Measurements from ENCODE around the gene CLCN5.

Gene CLCN5

GRCh38 chrX:49958727-49959485, 36.5 kb downstream of the CLCN5 start:
- in situ Hi-C loops (cut with HindIII; ENCODE audit: low pct_ligation_motif_present, low sequenced_read_pairs): no loop called here
- Histone ChIP-seq H3K4me3 (ENCODE audit: low read depth, low read length) (no peak overlapping the region), H3K27me3 (replicated peaks) (no peaks in the 10 kb centered on the region), H3K36me3 (replicated peaks) (no peaks in the 10 kb centered on the region), H3K27ac (no peak overlapping the region)
- DNase-seq: no peak
- TF ChIP-seq CTCF (IDR thresholded peaks at IDR 0.05; ENCODE audit: low read depth, low read length, missing control alignments): no peak

GRCh38 chrX:49959602-49960001, 37.2 kb downstream of the CLCN5 start:
- in situ Hi-C loops (cut with HindIII; ENCODE audit: low pct_ligation_motif_present, low sequenced_read_pairs): no loop called here
- no peak for DNase-seq
- no peak overlapping the region for H3K4me3 ChIP-seq (ENCODE audit: low read depth, low read length)
- no peaks in the 10 kb centered on the region for H3K36me3 ChIP-seq (replicated peaks)
- H3K27me3 ChIP-seq (replicated peaks): no peaks in the 10 kb centered on the region
- H3K27ac ChIP-seq: no peak overlapping the region
- TF ChIP-seq CTCF (IDR thresholded peaks at IDR 0.05; ENCODE audit: low read depth, low read length, missing control alignments): no peak

- Histone ChIP-seq H3K36me3 (replicated peaks) (no peaks in the 10 kb centered on the region), H3K4me3 (ENCODE audit: low read depth, low read length) (no peak overlapping the region), H3K27me3 (replicated peaks) (no peaks in the 10 kb centered on the region), H3K27ac (no peak overlapping the region)
- no peak for TF ChIP-seq CTCF (IDR thresholded peaks at IDR 0.05; ENCODE audit: low read depth, low read length, missing control alignments)
- in situ Hi-C loops (cut with HindIII; ENCODE audit: low pct_ligation_motif_present, low sequenced_read_pairs): no loop called here
- no peak for DNase-seq
These were observed 37.7 kb downstream of the CLCN5 start for GRCh38 chrX:49960061-49960460.

- H3K27me3 ChIP-seq (replicated peaks): no peaks in the 10 kb centered on the region
- H3K27ac ChIP-seq: no peak overlapping the region
- no peak for TF ChIP-seq CTCF (IDR thresholded peaks at IDR 0.05; ENCODE audit: low read depth, low read length, missing control alignments)
- H3K4me3 ChIP-seq (ENCODE audit: low read depth, low read length): no peak overlapping the region
- H3K36me3 ChIP-seq (replicated peaks): no peaks in the 10 kb centered on the region
- no peak for DNase-seq
- in situ Hi-C loops (cut with HindIII; ENCODE audit: low pct_ligation_motif_present, low sequenced_read_pairs): no loop called here
These were observed 48.3 kb downstream of the CLCN5 start for GRCh38 chrX:49970674-49971073.

- in situ Hi-C loops (cut with HindIII; ENCODE audit: low pct_ligation_motif_present, low sequenced_read_pairs): no loop called here
These were observed 50.0 kb downstream of the CLCN5 start for GRCh38 chrX:49972328-49972860.

More at GRCh38 chrX:49972328-49972860, 50.0 kb downstream of the CLCN5 start:
- no peak for TF ChIP-seq CTCF (IDR thresholded peaks at IDR 0.05; ENCODE audit: low read depth, low read length, missing control alignments)
- peak; percentile 25 for DNase-seq
- no peak overlapping the region for H3K4me3 ChIP-seq (ENCODE audit: low read depth, low read length)
- H3K36me3 ChIP-seq (replicated peaks): no peaks in the 10 kb centered on the region
- no peak overlapping the region for H3K27ac ChIP-seq
- H3K27me3 ChIP-seq (replicated peaks): no peaks in the 10 kb centered on the region
